ENCODE data around the gene MINDY4. TPM values are rescaled to one million over a fixed set of nuclear protein-coding genes. Genes with fewer than 3 reads are reported as not detected.

The MINDY4 gene
- total RNA-seq, 1 donor from 2014 or later: 6.7 TPM

DNA sequence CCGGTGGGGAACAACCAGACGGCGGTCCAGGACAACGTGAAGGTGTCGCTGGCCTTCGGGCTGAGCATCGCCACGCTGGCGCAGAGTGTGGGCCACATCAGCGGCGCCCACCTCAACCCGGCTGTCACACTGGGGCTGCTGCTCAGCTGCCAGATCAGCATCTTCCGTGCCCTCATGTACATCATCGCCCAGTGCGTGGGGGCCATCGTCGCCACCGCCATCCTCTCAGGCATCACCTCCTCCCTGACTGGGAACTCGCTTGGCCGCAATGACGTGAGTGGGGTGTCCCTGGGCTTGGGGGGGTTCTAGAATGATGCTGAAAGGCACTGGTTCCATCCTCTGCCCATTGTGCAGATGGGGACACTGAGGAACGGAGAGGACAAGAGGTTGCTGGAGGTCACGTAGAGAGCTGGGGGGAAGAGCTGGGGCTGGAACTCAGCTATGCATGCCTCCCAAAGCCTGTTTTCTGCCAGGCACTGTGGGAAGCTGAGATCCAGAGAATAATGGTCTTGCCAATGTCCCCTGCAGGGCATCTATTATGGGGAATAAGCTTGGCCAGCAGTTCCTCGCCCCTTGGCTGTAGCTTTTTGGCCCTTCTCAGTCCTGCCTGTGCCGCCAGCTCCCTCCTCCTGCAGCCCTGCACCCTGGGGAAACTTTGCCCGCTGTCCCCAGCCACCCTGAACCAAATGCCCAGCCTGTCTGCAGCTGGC is 141.0 kb downstream of the MINDY4 start:
- DNase-seq (ENCODE audit: extremely low read depth, low read depth, low spot score): no peak

- DNase-seq (ENCODE audit: extremely low read depth, low read depth, low spot score): no peak
Measured at GRCh38 chr7:30912731-30912985, 141.4 kb downstream of the MINDY4 start.

DNA sequence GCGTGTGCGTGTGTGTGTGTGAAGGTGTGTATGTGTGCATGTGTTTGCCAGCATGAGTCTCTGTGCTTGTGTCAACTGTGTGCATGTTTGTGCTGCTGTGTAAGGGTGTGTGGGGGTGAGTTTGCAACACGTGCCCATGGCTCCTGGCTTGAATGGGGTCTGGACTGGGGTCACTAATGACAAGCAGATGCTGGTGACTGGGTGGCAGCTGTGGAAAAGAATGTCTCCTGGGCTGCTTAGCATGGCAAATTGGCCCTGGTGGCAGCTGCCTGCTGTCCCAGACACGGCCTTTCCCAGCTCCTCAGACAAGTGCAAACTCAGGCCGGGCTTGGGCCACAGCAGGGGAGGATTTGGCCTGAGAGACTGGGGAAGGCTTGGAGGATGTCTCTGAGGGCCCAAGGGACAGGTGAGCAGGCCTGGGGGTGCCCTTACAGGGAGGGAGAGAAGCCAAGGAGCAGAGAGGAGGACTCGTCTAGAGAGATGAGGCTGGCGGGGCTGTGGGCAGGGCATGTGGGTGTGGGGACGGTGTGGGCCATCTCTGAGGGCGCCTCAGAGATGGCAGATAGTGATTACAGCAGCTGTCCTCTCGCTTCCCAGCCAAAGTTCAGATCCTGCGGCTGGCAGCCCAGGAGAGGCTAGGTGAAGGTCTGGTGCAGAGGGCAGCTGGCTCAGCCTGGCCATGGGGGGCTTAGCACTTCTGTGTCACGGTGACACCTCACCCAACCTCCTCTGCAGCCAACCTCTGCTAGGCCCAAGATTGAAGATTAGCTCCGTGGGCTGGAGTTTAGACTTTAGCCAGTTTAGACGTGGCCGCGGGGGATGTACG is 142.0 kb downstream of the MINDY4 start:
- no peak for DNase-seq (ENCODE audit: extremely low read depth, low read depth, low spot score)

GRCh38 chr7:30913821-30914515 is 142.8 kb downstream of the MINDY4 start:
- DNase-seq (ENCODE audit: extremely low read depth, low read depth, low spot score): no peak

GRCh38 chr7:30914596-30914995 is 143.4 kb downstream of the MINDY4 start:
- no peak for DNase-seq (ENCODE audit: extremely low read depth, low read depth, low spot score)

- DNase-seq (ENCODE audit: extremely low read depth, low read depth, low spot score): no peak
Measured at GRCh38 chr7:30915005-30915601, 143.9 kb downstream of the MINDY4 start.

- DNase-seq (ENCODE audit: extremely low read depth, low read depth, low spot score): no peak
Measured at GRCh38 chr7:30915751-30916150, 144.5 kb downstream of the MINDY4 start.

- DNase-seq (ENCODE audit: extremely low read depth, low read depth, low spot score): no peak
Measured at GRCh38 chr7:30916255-30916654, 145.0 kb downstream of the MINDY4 start.

DNA sequence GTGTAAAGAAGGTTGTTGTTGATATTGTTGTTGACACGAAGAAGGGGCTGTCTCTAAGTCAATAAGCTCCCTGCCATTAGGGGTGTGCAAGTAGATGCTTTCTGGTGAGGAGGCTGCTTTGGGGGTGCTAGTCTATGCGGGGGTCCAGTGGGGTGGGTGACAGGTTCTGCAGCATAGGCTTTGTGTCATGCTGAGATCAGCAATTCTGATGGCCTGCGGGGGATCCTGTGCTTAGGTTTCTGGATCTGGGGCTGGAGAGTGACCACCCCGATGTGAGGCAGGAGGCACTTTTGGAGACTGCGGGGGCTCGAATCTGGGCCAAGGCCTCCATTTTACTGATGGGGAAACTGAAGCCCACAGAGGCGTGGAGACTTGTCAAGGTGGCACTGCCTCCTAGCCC is 145.6 kb downstream of the MINDY4 start:
- no peak for DNase-seq (ENCODE audit: extremely low read depth, low read depth, low spot score)

DNA sequence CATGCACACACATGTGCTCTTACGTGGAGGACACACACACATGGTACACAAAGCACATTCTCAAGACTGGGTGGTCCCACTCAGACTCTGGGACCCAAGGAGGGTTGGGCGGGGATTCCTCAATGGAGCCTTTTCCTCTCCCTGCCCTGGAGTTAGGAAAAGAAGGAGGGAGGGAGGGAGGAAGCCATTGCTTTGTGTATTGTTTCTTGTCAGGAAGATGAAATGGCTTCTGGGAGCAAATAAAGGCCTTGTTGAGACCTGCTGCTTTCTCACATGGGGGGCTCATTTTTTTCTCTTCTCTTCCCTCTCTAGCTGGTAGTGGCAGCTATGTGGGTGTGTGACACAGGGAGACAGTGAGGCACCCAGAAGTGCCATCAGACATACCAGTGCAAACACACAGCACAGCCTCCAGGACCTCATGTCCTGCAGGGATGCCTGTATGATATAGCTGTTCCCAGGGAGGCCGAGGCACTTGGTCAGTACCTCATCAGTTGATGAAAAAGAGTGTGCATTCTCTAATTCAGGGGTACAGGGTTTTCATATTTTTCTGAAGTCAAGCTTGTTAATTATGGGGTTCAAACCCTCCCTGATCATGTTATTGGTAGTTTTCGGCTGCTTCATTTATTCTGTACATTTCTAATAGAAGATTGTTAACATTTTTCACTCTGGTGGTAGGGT is 146.1 kb downstream of the MINDY4 start:
- DNase-seq (ENCODE audit: extremely low read depth, low read depth, low spot score): no peak

DNA sequence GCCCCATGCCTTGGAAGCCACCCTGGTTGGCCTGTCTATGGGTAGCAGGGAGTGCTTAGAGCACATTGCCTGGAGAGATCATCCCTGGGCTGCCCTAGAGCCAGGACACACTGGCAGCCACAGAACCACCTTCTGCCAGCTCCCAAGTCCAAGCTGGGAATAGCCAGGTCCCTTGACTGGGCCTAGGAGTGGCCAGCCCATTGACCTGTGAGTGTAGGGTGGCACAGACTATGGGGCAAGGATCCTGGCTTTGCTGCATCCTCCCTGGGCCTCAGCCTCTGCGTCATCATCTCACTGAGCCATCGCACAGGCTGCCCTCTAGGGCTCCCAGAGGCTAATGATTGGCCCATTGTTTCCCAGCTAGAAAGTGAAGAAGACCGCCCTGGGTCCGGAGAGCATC is 147.5 kb downstream of the MINDY4 start:
- DNase-seq (ENCODE audit: extremely low read depth, low read depth, low spot score): no peak

- DNase-seq (ENCODE audit: extremely low read depth, low read depth, low spot score): no peak
Measured at GRCh38 chr7:30920021-30920583, 148.9 kb downstream of the MINDY4 start.

- DNase-seq (ENCODE audit: extremely low read depth, low read depth, low spot score): no peak
Measured at GRCh38 chr7:30920584-30921539, 149.6 kb downstream of the MINDY4 start.

- DNase-seq (ENCODE audit: extremely low read depth, low read depth, low spot score): no peak
Measured at GRCh38 chr7:30921540-30922401, 150.6 kb downstream of the MINDY4 start.

GRCh38 chr7:30922596-30922995 is 151.4 kb downstream of the MINDY4 start:
- DNase-seq (ENCODE audit: extremely low read depth, low read depth, low spot score): no peak

- no peak for DNase-seq (ENCODE audit: extremely low read depth, low read depth, low spot score)
Measured at GRCh38 chr7:30923009-30923773, 152.0 kb downstream of the MINDY4 start.

GRCh38 chr7:30923774-30924413 is 152.7 kb downstream of the MINDY4 start:
- no peak for DNase-seq (ENCODE audit: extremely low read depth, low read depth, low spot score)

Data from glomerular endothelial cell (primary cell).